C4-2B (cell line): Measurements from ENCODE around the gene SPOCD1.

Source experiments
- H3K27ac ChIP-seq: fragments of 450-650 bp; 2 replicates; pipeline ENCODE4 v1.5.1; 2017
- ZFX ChIP-seq: fragments of 450-650 bp; IDR thresholded peaks from 2 replicates; pipeline ENCODE4 v1.6.1; 2017
- TF ChIP-seq, protein P1 (sequence below): fragments of 450-650 bp; conservative IDR thresholded peaks from 2 replicates; pipeline ENCODE4 v1.5.1; 2017; ENCODE audit warnings: mild to moderate bottlenecking

SPOCD1 gene

DNA sequence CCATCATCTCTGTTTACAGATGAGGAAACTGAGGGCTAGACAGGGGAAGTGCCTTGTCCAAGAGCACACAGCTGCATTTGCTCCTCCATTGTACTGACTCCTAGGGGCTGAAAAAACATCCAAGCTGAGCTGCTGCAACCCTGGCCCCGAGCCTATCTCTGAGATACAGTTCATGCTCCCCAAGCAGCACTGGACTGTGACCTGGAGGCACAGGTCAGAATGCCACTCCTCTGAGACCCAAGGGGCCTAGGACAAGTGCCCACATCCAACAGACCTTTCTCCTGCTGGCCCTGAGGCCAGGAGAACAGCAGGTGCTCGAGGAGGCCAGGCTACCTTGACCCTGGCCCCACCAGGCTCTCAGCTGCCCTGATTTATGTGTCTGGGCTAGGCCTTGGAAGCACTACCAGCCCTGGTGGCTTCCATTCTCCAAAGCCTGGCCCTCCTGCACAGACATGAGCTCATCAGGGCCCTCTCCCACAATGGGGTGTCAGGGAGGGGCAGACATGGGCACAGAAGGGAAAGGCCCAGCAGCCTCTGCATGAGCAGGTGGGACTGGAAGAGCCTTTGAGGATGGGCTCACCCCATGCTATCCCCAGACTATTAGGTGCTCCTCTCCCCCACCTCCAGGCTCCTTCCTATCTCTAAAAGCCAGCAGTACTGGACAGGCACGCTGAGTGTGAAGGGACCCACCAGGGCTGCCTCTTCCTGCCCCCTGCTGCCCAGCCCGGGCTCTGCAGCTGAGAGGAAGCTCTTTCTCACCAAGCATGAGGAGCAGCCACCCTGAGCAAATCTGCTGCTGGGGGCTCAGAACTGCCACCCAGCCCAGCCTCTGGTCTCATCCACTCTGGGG, 70.5 kb downstream of the SPOCD1 start:
- no peak overlapping the region for H3K27ac ChIP-seq
- no peak for TF ChIP-seq ZFX
- TF ChIP-seq, protein P1, sequence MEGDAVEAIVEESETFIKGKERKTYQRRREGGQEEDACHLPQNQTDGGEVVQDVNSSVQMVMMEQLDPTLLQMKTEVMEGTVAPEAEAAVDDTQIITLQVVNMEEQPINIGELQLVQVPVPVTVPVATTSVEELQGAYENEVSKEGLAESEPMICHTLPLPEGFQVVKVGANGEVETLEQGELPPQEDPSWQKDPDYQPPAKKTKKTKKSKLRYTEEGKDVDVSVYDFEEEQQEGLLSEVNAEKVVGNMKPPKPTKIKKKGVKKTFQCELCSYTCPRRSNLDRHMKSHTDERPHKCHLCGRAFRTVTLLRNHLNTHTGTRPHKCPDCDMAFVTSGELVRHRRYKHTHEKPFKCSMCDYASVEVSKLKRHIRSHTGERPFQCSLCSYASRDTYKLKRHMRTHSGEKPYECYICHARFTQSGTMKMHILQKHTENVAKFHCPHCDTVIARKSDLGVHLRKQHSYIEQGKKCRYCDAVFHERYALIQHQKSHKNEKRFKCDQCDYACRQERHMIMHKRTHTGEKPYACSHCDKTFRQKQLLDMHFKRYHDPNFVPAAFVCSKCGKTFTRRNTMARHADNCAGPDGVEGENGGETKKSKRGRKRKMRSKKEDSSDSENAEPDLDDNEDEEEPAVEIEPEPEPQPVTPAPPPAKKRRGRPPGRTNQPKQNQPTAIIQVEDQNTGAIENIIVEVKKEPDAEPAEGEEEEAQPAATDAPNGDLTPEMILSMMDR, result peak; percentile 87

DNA sequence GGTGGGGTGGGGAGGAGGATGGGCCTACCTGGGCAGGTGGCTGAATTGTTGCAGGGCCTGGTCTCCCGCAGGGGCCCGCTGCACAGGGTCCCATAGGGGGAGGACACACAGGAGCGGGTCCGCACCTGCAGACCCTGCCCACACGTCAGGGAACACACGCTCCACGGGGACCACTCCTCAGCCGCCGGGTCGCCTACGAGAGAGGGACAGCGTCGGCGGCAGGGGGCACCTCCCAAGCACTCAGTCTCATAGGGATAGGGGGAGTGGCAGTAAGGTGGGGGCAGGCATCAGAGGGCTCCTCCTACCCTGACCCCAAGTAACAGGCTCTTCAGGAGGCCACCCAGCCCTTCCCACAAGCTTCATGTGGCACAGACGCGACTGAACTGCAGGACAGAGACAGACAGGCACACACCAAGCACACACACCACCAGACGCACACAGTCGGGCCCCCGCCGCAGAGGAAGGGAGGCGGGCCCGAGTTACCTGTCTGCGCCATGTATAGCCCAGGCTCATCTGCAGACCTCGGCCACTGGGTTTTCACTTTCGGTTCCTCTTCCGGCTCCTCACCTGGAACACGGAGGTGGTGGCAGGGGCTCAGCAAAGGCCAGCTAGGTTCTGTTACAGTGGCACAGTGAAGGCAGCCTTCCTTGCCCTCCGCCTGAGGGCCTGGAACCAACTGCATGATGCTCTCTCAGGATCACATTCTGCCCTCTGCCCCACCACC, 71.5 kb downstream of the SPOCD1 start:
- no peak overlapping the region for H3K27ac ChIP-seq
- no peak for TF ChIP-seq ZFX
- TF ChIP-seq, protein P1, result no peak

DNA sequence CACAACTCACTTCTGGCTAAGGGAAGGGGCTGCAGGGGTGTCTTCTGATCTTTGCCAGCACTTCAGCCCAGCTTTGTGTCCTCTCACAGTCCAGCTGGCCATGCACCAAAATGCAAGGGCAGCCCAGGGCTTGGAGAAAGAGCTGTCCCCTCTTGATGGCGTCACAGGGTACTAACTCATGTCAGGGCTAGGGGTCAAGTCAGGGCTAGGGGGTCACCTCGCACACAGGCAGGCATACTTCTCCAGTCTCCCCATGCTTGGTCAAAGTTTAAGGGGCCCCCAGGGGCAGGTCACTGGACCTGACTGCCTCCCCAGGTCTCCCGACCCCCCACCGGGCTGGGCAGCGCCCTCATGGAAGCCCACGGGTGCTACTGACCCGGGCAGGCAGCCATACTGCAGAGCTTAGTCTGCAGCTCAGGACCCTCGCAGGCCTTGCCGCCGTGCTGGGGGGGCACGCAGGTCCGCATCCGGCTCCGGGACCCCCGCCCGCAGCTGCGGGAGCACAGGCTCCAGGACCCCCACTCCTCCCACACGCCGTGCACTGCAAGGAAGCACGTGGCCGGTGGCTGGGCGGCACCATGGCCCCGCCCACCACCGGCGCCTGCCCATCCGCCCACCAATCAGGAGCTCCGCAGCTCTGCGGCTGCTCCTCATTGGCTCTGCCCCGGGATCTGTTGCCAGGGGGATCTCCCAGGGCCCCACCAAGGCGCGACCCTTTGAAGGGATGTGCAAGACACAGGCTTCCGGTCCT, 73.2 kb downstream of the SPOCD1 start:
- H3K27ac ChIP-seq, result no peak overlapping the region
- TF ChIP-seq, protein P1, result no peak
- no peak for TF ChIP-seq ZFX
